ENCODE data around the gene ZNF43. TPM values are rescaled to one million over a fixed set of nuclear protein-coding genes. Genes with fewer than 3 reads are reported as not detected.

Gene ZNF43
- total and polyA plus RNA-seq, 2 experiments from 2014 or later: 22.2 to 59.8 TPM

GRCh38 chr19:21838646-21839045 is 2.7 kb upstream of the ZNF43 start:
- Histone ChIP-seq H3K4me2 (no peak overlapping the region), H3K27ac (ENCODE audit: low read depth) (no peak overlapping the region; the same call in 1 of the 2 replicates), H3K36me3 (ENCODE audit: insufficient read depth) (peaks cover 48% of the 10 kb centered on the region), H3K4me1 (ENCODE audit: insufficient read depth) (peaks cover 11% of the 10 kb centered on the region), H4K20me1 (replicated peaks; ENCODE audit: insufficient read depth) (peaks cover 38% of the 10 kb centered on the region), H3K27me3 (ENCODE audit: insufficient read depth) (no peaks in the 10 kb centered on the region), H3K79me2 (replicated peaks; ENCODE audit: insufficient read depth) (peaks cover 13% of the 10 kb centered on the region; the same call in 1 of the 2 replicates), H3K4me3 (no peak overlapping the region), H3F3A (replicated peaks; ENCODE audit: low read depth) (peaks cover 16% of the 10 kb centered on the region), H3K9me2 (ENCODE audit: insufficient read depth) (no peaks in the 10 kb centered on the region), H2AFZ (no peak overlapping the region)
- Mint-ChIP-seq H3K4me3 (no peak overlapping the region), H3K27ac (no peak overlapping the region), H3K27me3 (ENCODE audit: insufficient read depth, low read depth, poor library complexity) (peaks cover 13% of the 10 kb centered on the region), H3K4me1 (peaks cover 4% of the 10 kb centered on the region; the same call in 2 of the 3 replicates), H3K36me3 (ENCODE audit: low read depth) (peaks cover 69% of the 10 kb centered on the region), H3K9me3 (peaks cover 15% of the 10 kb centered on the region)
- TF ChIP-seq EZH2phosphoT487 (IDR thresholded peaks at IDR 0.05; ENCODE audit: unreplicated experiment) (no peak), CREB1 (CRISPR knock-in tag; IDR thresholded peaks at IDR 0.05; ENCODE audit: low read depth) (no peak), EZH2 (IDR thresholded peaks at IDR 0.05; ENCODE audit: low read depth, unreplicated experiment) (no peak), ZNF114 (CRISPR knock-in tag; IDR thresholded peaks at IDR 0.05) (no peak), POLR2AphosphoS5 (IDR thresholded peaks at IDR 0.05; ENCODE audit: low read depth) (no peak), CTCF (conservative IDR thresholded peaks at IDR 0.05; ENCODE audit: low read depth in 2 of 2) (no peak), REST (IDR thresholded peaks at IDR 0.05; ENCODE audit: unreplicated experiment) (no peak), STAT1 (IDR thresholded peaks at IDR 0.05; ENCODE audit: unreplicated experiment) (no peak), ZNF331 (CRISPR knock-in tag; IDR thresholded peaks at IDR 0.05; ENCODE audit: low read depth) (no peak), JUNB (IDR thresholded peaks at IDR 0.05; ENCODE audit: unreplicated experiment) (no peak), NANOG (IDR thresholded peaks at IDR 0.05; ENCODE audit: borderline replicate concordance) (no peak)
- TF ChIP-seq, protein P1, sequence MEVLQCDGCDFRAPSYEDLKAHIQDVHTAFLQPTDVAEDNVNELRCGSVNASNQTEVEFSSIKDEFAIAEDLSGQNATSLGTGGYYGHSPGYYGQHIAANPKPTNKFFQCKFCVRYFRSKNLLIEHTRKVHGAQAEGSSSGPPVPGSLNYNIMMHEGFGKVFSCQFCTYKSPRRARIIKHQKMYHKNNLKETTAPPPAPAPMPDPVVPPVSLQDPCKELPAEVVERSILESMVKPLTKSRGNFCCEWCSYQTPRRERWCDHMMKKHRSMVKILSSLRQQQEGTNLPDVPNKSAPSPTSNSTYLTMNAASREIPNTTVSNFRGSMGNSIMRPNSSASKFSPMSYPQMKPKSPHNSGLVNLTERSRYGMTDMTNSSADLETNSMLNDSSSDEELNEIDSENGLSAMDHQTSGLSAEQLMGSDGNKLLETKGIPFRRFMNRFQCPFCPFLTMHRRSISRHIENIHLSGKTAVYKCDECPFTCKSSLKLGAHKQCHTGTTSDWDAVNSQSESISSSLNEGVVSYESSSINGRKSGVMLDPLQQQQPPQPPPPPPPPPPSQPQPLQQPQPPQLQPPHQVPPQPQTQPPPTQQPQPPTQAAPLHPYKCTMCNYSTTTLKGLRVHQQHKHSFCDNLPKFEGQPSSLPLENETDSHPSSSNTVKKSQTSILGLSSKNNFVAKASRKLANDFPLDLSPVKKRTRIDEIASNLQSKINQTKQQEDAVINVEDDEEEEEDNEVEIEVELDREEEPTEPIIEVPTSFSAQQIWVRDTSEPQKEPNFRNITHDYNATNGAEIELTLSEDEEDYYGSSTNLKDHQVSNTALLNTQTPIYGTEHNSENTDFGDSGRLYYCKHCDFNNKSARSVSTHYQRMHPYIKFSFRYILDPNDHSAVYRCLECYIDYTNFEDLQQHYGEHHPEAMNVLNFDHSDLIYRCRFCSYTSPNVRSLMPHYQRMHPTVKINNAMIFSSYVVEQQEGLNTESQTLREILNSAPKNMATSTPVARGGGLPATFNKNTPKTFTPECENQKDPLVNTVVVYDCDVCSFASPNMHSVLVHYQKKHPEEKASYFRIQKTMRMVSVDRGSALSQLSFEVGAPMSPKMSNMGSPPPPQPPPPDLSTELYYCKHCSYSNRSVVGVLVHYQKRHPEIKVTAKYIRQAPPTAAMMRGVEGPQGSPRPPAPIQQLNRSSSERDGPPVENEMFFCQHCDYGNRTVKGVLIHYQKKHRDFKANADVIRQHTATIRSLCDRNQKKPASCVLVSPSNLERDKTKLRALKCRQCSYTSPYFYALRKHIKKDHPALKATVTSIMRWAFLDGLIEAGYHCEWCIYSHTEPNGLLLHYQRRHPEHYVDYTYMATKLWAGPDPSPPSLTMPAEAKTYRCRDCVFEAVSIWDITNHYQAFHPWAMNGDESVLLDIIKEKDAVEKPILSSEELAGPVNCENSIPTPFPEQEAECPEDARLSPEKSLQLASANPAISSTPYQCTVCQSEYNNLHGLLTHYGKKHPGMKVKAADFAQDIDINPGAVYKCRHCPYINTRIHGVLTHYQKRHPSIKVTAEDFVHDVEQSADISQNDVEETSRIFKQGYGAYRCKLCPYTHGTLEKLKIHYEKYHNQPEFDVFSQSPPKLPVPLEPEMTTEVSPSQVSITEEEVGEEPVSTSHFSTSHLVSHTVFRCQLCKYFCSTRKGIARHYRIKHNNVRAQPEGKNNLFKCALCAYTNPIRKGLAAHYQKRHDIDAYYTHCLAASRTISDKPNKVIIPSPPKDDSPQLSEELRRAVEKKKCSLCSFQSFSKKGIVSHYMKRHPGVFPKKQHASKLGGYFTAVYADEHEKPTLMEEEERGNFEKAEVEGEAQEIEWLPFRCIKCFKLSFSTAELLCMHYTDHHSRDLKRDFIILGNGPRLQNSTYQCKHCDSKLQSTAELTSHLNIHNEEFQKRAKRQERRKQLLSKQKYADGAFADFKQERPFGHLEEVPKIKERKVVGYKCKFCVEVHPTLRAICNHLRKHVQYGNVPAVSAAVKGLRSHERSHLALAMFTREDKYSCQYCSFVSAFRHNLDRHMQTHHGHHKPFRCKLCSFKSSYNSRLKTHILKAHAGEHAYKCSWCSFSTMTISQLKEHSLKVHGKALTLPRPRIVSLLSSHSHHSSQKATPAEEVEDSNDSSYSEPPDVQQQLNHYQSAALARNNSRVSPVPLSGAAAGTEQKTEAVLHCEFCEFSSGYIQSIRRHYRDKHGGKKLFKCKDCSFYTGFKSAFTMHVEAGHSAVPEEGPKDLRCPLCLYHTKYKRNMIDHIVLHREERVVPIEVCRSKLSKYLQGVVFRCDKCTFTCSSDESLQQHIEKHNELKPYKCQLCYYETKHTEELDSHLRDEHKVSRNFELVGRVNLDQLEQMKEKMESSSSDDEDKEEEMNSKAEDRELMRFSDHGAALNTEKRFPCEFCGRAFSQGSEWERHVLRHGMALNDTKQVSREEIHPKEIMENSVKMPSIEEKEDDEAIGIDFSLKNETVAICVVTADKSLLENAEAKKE (CRISPR knock-in tag; IDR thresholded peaks at IDR 0.05): no peak
- TF ChIP-seq, protein P2, sequence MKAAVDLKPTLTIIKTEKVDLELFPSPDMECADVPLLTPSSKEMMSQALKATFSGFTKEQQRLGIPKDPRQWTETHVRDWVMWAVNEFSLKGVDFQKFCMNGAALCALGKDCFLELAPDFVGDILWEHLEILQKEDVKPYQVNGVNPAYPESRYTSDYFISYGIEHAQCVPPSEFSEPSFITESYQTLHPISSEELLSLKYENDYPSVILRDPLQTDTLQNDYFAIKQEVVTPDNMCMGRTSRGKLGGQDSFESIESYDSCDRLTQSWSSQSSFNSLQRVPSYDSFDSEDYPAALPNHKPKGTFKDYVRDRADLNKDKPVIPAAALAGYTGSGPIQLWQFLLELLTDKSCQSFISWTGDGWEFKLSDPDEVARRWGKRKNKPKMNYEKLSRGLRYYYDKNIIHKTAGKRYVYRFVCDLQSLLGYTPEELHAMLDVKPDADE (IDR thresholded peaks at IDR 0.05): no peak
- DNase-seq (ENCODE audit: low spot score) (no peak), ATAC-seq (no peak)
